GM12873 (cell line): ENCODE data around the gene XRN1.
A peak's percentile ranks its signal among the peaks of the same experiment; 100 is the strongest.

ENCODE experiments used
- CTCF ChIP-seq: IDR thresholded peaks from 2 replicates; pipeline ENCODE4 v1.5.1; 2012; ENCODE audit warnings: low read depth, mild to moderate bottlenecking, moderate library complexity, low read length, control low read depth; ENCODE audit not compliant: insufficient read depth; ENCODE audit errors: missing control alignments

XRN1 gene

GRCh38 chr3:142298626-142299025, 149.2 kb downstream of the XRN1 start:
- TF ChIP-seq CTCF = no peak

GRCh38 chr3:142296507-142296906, 151.3 kb downstream of the XRN1 start:
- TF ChIP-seq CTCF = no peak

GRCh38 chr3:142287866-142288638, 159.8 kb downstream of the XRN1 start:
- no peak for TF ChIP-seq CTCF

- no peak for TF ChIP-seq CTCF
These were observed 162.7 kb downstream of the XRN1 start for GRCh38 chr3:142285083-142285517.

GRCh38 chr3:142282503-142282902, 165.3 kb downstream of the XRN1 start:
- TF ChIP-seq CTCF = no peak

- TF ChIP-seq CTCF = no peak
These were observed 166.4 kb downstream of the XRN1 start for GRCh38 chr3:142281474-142281873.

GRCh38 chr3:142279965-142280590, 167.8 kb downstream of the XRN1 start:
- peak; percentile 75 for TF ChIP-seq CTCF
